ENCODE data around the gene TMIGD1. TPM values are rescaled to one million over a fixed set of nuclear protein-coding genes. Genes with fewer than 3 reads are reported as not detected.

TMIGD1 gene
- total and polyA plus RNA-seq, 10 of the 15 experiments (the other 5 are each of a cell fraction or from before 2014, with no cell fraction given): not detected

GRCh38 chr17:30273373-30273772 is 60.5 kb downstream of the TMIGD1 start:
- intact Hi-C loops (cut with micrococcal nuclease; ENCODE audit: unreplicated experiment) (no loop called here), in situ Hi-C loops (cut with MboI) (no loop called here)
- Histone ChIP-seq H3K27me3 (replicated peaks in 1 of 2; ENCODE audit: control insufficient read depth in 2 of 2, insufficient read depth in 2 of 2, low read length in 1 of 2) (no peaks in the 10 kb centered on the region), H3K9ac (ENCODE audit: control insufficient read depth, insufficient read depth, low read length) (no peak overlapping the region), H3K79me2 (ENCODE audit: control insufficient read depth, insufficient read depth, low read length) (no peaks in the 10 kb centered on the region), H3K4me3 (no peak overlapping the region), H3K27ac (ENCODE audit: control insufficient read depth, insufficient read depth) (no peak overlapping the region), H3K36me3 (ENCODE audit: control insufficient read depth in 2 of 2, insufficient read depth in 2 of 2, low read length in 1 of 2) (peaks cover 5 to 36% of the 10 kb centered on the region in 2 experiments), H2AFZ (ENCODE audit: control insufficient read depth, low read depth, low read length) (no peak overlapping the region), H3K4me2 (ENCODE audit: control insufficient read depth, insufficient read depth) (no peak overlapping the region), H3K4me1 (ENCODE audit: control insufficient read depth, insufficient read depth, low read length) (no peaks in the 10 kb centered on the region; the same call in 1 of the 2 replicates), H3K9me3 (replicated peaks; ENCODE audit: control insufficient read depth, insufficient read depth, low read length) (no peaks in the 10 kb centered on the region), H4K20me1 (ENCODE audit: control insufficient read depth, insufficient read depth) (no peaks in the 10 kb centered on the region)
- FAIRE-seq (no peak), DNase-seq (ENCODE audit: low read depth, low spot score) (no peak), ATAC-seq (no peak)
- ChIA-PET SMC1A (ENCODE audit: uncharacterized antibody, unreplicated experiment) (interaction anchor here (0.7 to 2.0 kb wide), 3 partner anchors 61 to 168 kb away, joined by 3 to 8 read pairs (median 3); partner anchors contain the start of gene TMIGD1), CTCF (interaction anchor here (0.6 to 2.7 kb wide), 3 partner anchors 63 to 463 kb away, joined by 3 to 7 read pairs (median 3); no protein-coding TSS in a partner anchor), RAD21 (ENCODE audit: unreplicated experiment) (interaction anchor here (1.3 kb wide), 1 partner anchor 147 kb away, joined by 4 read pairs; no protein-coding TSS in a partner anchor), POLR2A (interaction anchor here (1.5 kb wide), 1 partner anchor 11 kb away, joined by 3 read pairs; no protein-coding TSS in a partner anchor)
- WGBS (ENCODE audit: insufficient coverage, insufficient replicate concordance, low lambda C conversion rate, missing lambda C conversion rate): over 99% methylated on average over 6 of the region's 6 CpGs
- BruUV-seq (replicated peaks): no TSS peak
- TF ChIP-seq, protein P1, sequence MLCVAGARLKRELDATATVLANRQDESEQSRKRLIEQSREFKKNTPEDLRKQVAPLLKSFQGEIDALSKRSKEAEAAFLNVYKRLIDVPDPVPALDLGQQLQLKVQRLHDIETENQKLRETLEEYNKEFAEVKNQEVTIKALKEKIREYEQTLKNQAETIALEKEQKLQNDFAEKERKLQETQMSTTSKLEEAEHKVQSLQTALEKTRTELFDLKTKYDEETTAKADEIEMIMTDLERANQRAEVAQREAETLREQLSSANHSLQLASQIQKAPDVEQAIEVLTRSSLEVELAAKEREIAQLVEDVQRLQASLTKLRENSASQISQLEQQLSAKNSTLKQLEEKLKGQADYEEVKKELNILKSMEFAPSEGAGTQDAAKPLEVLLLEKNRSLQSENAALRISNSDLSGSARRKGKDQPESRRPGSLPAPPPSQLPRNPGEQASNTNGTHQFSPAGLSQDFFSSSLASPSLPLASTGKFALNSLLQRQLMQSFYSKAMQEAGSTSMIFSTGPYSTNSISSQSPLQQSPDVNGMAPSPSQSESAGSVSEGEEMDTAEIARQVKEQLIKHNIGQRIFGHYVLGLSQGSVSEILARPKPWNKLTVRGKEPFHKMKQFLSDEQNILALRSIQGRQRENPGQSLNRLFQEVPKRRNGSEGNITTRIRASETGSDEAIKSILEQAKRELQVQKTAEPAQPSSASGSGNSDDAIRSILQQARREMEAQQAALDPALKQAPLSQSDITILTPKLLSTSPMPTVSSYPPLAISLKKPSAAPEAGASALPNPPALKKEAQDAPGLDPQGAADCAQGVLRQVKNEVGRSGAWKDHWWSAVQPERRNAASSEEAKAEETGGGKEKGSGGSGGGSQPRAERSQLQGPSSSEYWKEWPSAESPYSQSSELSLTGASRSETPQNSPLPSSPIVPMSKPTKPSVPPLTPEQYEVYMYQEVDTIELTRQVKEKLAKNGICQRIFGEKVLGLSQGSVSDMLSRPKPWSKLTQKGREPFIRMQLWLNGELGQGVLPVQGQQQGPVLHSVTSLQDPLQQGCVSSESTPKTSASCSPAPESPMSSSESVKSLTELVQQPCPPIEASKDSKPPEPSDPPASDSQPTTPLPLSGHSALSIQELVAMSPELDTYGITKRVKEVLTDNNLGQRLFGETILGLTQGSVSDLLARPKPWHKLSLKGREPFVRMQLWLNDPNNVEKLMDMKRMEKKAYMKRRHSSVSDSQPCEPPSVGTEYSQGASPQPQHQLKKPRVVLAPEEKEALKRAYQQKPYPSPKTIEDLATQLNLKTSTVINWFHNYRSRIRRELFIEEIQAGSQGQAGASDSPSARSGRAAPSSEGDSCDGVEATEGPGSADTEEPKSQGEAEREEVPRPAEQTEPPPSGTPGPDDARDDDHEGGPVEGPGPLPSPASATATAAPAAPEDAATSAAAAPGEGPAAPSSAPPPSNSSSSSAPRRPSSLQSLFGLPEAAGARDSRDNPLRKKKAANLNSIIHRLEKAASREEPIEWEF (IDR thresholded peaks at IDR 0.05; ENCODE audit: insufficient replicate concordance, low read depth, low read length): no peak
- TF ChIP-seq RFX5 (IDR thresholded peaks at IDR 0.05; ENCODE audit: low read depth, low read length) (no peak), EZH2 (IDR thresholded peaks at IDR 0.05; ENCODE audit: borderline replicate concordance, control insufficient read depth, low read depth, low read length) (no peak), GABPA (IDR thresholded peaks at IDR 0.05; ENCODE audit: low read depth) (no peak), SMAD1 (IDR thresholded peaks at IDR 0.05; ENCODE audit: low read depth, partially characterized antibody) (no peak), CEBPB (IDR thresholded peaks at IDR 0.05; ENCODE audit: borderline replicate concordance in 1 of 2, low read depth in 2 of 2, low read length in 2 of 2) (no peak)

Measured in GM12878 (cell line).